Loucy (cell line): Measurements from ENCODE around the gene DAB1.

Source experiments
- CTCF ChIP-seq: fragments of 200-600 bp; sonication (generic); conservative IDR thresholded peaks from 2 replicates; pipeline ENCODE4 v1.5.1; 2014; ENCODE audit warnings: mild to moderate bottlenecking, antibody characterized with exemption, low read length
- EZH2phosphoT487 ChIP-seq: fragments of 200-600 bp; IDR thresholded peaks from 2 replicates; pipeline ENCODE4 v1.6.1; 2018; ENCODE audit warnings: antibody characterized with exemption, mild to moderate bottlenecking, moderate library complexity, borderline replicate concordance

DNA sequence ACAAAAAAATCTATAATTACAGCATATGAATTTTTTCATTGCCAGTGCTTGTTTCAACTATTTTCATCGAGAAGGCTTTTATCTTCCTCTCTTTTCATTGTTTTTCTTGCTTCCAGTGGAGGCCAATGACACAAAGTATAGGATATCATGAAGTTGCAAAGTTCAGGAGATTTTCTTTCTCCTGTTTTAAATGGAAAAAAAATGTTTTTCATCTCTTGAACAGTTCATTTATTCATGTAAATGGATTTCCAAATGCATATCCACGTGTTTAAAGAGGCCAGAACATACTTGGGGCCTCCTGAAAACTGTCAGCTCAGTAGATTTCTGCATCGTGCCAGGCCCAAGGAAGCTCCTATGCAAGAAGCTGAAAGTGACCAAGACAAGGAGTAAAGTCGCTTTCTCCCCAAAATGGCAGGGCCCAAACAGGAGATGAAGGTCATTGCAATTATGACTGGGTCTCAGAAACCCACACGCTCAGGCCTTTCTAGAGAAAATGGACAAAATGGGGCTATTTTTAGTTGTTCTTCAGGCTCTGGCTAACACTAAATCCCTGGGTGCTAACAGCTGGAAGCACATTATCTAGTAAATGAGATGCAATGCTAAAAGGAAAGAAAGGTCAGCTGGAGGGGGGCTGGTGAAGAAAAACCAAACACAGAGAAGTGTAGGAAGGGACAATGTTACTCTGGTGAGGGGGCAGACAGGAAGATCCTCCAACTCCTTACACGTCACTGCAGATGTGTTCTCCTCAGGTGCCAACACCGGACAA lies 321.1 kb downstream of the DAB1 start:
- no peak for TF ChIP-seq CTCF
- no peak for TF ChIP-seq EZH2phosphoT487
